ENCODE data around the gene H6PD.

The H6PD gene

DNA sequence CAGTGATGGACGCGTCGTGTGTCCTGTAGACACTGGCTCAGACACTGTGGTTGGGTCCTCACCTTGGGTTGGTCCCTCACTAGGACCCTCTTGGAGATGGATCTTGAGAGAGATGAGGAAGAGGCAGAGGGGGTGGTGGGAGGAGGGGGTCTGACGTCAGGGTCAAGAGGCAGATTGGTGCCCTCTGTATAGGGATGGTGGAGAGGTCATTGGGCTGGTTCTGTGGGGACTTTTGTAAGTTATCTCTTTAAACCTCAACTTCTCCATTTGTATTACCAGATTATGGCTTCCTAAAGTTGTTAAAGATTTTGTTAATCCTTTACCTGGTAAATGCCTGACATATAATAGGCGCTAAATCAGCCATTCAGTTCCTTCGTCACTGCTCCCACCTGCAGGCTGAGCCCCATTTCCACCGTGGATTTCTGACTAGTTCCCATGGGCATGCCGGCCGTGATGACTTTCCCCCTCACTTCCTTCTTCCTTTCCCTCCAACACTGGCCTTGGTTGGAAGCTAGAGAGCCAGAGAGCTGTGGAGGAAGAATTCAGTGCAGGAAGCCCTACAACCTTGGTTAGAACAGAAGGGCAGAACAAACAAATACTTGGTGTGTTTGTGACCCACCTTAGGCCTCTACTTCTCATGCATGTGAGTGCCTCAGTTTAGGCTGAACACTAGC, 8.6 kb downstream of the H6PD start:
- DNase-seq = no peak

DNA sequence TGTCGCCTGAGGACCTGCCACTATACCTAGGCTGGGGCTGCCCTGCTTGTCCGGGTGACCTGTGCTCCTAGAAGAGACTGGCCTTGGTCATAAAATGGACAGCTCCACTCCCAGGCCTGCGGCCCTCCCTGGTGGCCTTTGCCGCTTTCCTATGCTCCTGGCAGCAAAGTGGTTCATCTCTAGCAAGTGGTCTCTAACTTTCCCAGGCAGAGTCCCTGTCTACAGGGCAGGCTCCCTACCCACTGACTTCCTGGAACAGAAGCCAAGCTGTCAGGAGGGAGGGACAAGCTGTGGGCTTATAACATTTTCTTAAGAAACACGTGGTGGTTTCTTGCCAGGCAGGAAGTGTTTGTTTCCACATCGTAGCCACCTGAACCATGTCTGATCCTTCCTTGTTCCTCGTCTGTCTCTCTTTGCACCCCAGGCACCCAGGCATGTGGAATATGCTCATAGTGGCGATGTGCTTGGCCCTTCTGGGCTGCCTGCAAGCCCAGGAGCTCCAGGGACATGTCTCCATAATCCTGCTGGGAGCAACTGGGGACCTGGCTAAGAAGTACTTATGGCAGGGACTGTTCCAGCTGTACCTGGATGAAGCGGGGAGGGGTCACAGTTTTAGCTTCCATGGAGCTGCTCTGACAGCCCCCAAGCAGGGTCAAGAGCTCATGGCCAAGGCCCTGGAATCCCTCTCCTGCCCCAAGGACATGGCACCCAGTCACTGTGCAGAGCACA, 10.1 kb downstream of the H6PD start:
- no peak for DNase-seq

GRCh38 chr1:9245230-9245619, 10.7 kb downstream of the H6PD start:
- no peak for DNase-seq

GRCh38 chr1:9245661-9246060, 11.1 kb downstream of the H6PD start:
- DNase-seq = no peak

GRCh38 chr1:9246215-9246614, 11.6 kb downstream of the H6PD start:
- no peak for DNase-seq

- DNase-seq = no peak
Observed at GRCh38 chr1:9246841-9247785, 12.5 kb downstream of the H6PD start.

DNA sequence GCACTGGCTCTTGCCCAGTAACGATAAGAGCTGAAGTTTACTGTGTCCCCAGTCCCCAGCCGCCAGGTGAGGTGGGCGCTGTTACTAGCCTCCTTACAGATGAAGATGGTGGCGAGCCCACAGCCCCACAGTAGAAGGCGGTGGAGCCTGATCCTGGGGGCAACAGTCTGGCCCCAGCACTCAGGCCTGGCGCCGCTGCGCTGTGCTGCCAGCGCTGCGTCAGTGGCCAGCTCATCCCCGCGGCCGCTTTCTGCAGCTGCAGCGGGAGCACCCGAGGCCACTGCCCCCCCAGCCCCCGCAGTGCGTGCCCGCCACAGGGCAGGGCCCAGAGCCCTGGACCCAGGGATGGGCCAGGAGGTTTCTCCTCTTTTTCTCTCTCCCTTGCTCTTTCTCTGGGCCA, 13.3 kb downstream of the H6PD start:
- DNase-seq = no peak

DNA sequence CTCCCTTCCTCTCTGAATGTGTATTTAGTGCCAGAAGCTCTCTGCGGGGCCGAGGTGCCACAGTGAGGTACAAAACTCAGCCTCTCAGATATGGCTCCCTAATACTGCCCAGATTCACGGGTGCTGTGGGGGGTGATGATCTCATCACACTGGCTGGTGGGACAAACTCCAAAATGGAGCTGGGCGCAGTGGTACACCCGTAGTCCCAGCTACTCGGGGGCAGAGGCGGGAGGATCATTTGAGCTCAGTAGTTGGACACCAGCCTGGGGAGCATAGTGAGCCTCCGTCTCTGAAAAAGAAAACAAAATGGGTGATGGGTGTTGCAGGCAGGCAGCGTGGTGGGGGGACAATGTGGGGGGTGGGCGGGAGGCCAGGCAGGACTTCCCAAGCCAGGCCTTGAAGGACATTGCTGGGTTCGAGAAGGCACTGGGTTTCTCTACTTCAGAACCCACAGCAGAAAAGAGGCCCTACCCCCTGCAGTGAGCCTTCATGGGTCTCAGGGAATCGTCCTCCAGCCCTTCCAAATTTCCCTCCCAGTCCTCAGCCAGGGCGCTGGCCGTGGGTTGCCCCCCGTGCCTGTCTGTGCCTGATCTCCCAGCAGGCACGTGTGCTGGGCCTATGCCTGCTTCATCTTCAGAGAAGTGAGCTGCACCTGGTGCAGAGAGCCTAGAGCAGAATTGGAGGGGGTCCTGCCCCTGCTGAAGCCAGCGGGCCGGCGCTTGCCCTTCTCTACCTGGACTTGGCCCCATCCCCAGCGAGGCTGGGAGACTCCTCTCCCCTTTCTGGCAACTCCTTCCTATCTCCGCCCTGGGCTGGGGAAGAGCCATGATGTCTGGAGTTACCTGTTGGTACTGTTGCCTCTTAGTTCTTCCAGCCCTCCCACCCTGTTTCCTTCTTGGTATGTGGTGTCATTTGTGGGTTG, 14.0 kb downstream of the H6PD start:
- no peak for DNase-seq

DNA sequence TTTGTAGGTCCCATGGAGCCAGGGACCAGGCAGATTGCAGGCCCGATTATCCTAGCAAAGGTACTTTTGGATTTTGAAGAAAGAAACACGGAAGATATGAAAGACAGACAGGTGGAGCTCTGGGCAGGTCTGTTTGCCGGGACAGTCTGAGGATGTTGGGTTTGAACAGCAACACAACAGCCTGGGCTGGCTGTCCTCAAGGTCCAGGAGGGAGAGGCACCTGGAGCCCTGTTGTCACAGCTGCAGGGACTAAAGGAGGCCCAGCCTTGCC, 14.6 kb downstream of the H6PD start:
- no peak for DNase-seq

GRCh38 chr1:9249534-9250410, 15.2 kb downstream of the H6PD start:
- peak; percentile 25 for DNase-seq

- DNase-seq = no peak
Observed at GRCh38 chr1:9250411-9251381, 16.1 kb downstream of the H6PD start.

DNA sequence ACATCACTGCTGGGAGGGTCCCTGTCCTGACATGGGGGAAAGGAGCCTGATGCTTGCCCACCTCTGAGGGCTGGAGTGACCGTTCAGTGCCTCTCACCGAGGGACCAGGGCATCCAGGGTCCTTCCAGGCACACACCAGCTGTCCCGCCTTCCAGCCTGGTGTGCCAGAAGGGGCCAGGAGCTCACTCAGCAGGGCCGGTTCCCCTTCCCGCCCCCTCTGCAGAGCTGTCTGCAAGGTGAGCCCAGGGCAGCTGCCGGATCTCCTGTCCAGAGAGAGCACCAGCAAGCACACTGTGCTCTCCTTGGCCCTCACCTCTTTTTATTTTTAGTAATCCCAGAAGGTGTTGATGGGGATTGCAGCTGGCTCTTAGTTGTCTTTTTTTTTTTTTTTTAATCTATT, 16.9 kb downstream of the H6PD start:
- no peak for DNase-seq

DNA sequence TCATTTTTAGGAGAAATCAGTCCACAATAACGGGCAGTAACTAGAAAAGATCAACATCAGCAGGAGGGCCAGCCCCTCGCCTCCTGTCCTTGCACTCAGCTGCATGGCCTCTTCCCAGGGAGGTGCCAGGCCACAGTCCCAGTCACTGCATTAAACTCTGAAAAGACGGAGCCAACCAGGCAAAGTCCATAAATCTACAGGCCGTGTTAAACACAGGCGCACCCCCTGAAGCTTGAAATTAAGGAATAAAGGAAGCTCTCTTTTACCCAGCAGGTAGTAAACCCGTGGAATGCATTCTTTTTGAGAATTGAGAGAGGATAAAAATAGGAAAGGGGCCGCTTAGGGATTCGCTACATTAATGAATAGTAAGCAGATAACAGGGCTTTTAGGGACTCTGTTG, 18.4 kb downstream of the H6PD start:
- DNase-seq = no peak

- DNase-seq = no peak
Observed at GRCh38 chr1:9253453-9254105, 19.0 kb downstream of the H6PD start.

- no peak for DNase-seq
Observed at GRCh38 chr1:9256332-9256731, 21.8 kb downstream of the H6PD start.

DNA sequence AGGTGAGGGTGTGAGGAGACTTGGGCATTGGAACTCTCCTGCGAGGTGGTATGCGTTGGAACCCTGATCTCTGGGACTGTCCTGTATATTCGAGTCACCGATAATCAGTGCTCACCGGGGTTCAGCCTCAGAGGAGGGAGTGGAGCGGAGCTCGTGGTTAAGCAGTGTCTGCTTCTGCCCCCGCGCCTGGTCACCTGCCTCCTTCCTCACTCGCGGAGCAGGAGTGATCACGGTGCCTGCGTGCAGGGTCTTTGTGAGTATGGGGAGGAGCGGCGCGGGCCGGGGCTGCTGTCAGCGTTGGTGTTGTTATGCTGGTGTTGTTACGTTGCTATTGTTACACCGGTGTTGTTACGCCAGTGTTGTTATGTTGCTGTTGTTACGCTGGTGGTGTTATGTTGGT, 23.3 kb downstream of the H6PD start:
- DNase-seq = no peak

GRCh38 chr1:9258629-9259028, 24.1 kb downstream of the H6PD start:
- DNase-seq = no peak

DNA sequence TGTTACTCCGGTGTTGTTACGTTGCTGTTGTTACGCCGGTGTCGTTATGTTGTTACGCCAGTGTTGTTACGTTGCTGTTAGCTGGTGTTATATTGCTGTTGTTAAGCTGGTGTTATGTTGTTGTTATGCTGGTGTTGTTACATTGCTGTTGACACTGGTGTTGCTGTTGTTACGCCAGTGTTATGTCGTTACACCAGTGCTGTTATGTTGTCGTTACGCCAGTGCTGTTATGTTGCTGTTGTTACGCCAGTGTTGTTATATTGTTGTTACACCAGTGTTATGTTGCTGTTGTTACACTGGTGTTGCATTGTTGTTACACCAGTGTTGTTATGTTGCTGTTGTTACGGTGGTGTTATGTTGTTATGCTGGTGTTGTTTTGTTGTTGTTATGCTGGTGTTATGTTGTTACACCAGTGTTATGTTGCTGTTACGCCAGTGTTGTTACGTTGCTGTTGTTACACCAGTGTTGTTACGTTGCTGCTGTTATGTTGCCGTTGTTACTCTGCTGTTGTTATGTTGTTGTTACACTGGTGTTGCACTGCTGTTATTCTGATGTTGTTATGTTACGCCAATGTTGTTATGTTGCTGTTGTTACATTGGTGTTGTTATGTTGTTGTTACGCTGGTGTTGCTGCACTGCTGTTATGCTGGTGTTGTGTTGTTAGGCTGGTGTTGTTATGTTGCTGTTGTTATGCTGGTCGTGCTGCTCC, 25.6 kb downstream of the H6PD start:
- DNase-seq = no peak

- DNase-seq = no peak
Observed at GRCh38 chr1:9261496-9261895, 26.9 kb downstream of the H6PD start.
